Right renal pelvis (tissue), 4 donors: ENCODE results near the gene CCDC152. TPM values are rescaled to one million over a fixed set of nuclear protein-coding genes. Genes with fewer than 3 reads are reported as not detected.
"Not testable (repeated sequence)": the region's sequence is repeated elsewhere in the genome, so short reads cannot be mapped to it uniquely, and the experiment has no call there.

Experiments
- DNase-seq, 4 donors: peaks; one replicate each; pipeline ENCODE4 v3.0.0-alpha.2; 2013; ENCODE audit warnings: low read depth in 4 of 4, low spot score in 3 of 4, missing footprints in 1 of 4
- polyA plus RNA-seq, 4 donors: library from polyadenylated mRNA; unstranded; fragments of 120-200 nt; gene quantifications; one replicate each; pipeline ENCODE4 v1.2.1, GENCODE V29; 2013; ENCODE audit not compliant: insufficient read length in 4 of 4

Gene CCDC152
- polyA plus RNA-seq, 4 donors: 11.1 to 13.4 (median 11.7) TPM

- DNase-seq: no peak
Measured at GRCh38 chr5:42843675-42844292, 87.2 kb downstream of the CCDC152 start.

GRCh38 chr5:42844408-42844807 lies 87.8 kb downstream of the CCDC152 start:
- not testable (repeated sequence) for DNase-seq

GRCh38 chr5:42848545-42848944 lies 91.9 kb downstream of the CCDC152 start:
- DNase-seq: no peak

- DNase-seq: no peak
Measured at GRCh38 chr5:42851481-42851880, 94.9 kb downstream of the CCDC152 start.

Other genes with a start within 250 kb of the CCDC152 start
- 100 to 1,000 TPM; 459 to 611 (median 514) TPM for gene SELENOP, start 55.1 kb downstream of the CCDC152 start, polyA plus RNA-seq